HepG2 (cell line): ENCODE results near the gene SNX24. TPM values are rescaled to one million over a fixed set of nuclear protein-coding genes. Genes with fewer than 3 reads are reported as not detected.

Experiments
- ATAC-seq: fragments of 200-7000 bp; cut with Tn5 transposase; 3 replicates; pipeline ENCODE4 v1.9.1; 2020; ENCODE audit warnings: mild to moderate bottlenecking, moderate library complexity
- BruUV-seq: library from RNA; stranded (reverse); fragments of 400-500 nt; replicated peaks from 2 replicates; lab custom pipeline; 2021; lab: Mats Ljungman, UMichigan
- CTCF ChIA-PET: fragments of 300-600 bp; formaldehyde crosslinking; extraction: SDS; loops from one replicate; lab custom pipeline; 2021; ENCODE audit warnings: low total read pairs, inconsistent platforms, low intra/inter-chr PET ratio; lab: Yijun Ruan, JAX
- POLR2A ChIA-PET: fragments of 350-600 bp; sonication (Branson Sonifier 250); formaldehyde crosslinking; loops from one replicate; lab custom pipeline; 2020; ENCODE audit warnings: antibody characterized with exemption, inconsistent platforms; lab: Yijun Ruan, JAX
- DNase-seq: peaks from one replicate; pipeline ENCODE4 v3.0.0-alpha.2; 2015; ENCODE audit warnings: low spot score
- FAIRE-seq: peaks from 3 replicates; lab custom pipeline; 2011; peaks lifted over from hg19 to GRCh38; lab: Jason Lieb, UNC
- H2AFZ ChIP-seq: one replicate; pipeline ENCODE4 v1.6.1; 2011; ENCODE audit warnings: low read length, inconsistent platforms
- H3K27ac ChIP-seq: fragments of 300-600 bp; 3 replicates; pipeline ENCODE4 v1.8.0; 2011; ENCODE audit warnings: mixed run types, mild to moderate bottlenecking, mixed read lengths, low read length, inconsistent platforms; ENCODE audit not compliant: insufficient read depth; ENCODE audit errors: extremely low read length
- H3K27me3 ChIP-seq, 2 experiments: fragments of 200-600 bp in 1 of 2; 2 replicates in 1 of 2; 3 replicates in 1 of 2; pipeline versions ENCODE4 v1.6.0 to v1.8.0; 2011; ENCODE audit warnings: low read length in 2 of 2, mild to moderate bottlenecking in 2 of 2, moderate library complexity in 2 of 2, inconsistent platforms in 1 of 2; ENCODE audit not compliant: insufficient read depth in 2 of 2, control insufficient read depth in 1 of 2
- H3K36me3 ChIP-seq, 2 experiments: fragments of 200-600 bp in 1 of 2; replicated peaks in 1 of 2; 2 replicates in 1 of 2; 3 replicates in 1 of 2; pipeline versions ENCODE4 v1.5.1 to v1.8.0; 2011; ENCODE audit warnings: low read length in 2 of 2, inconsistent platforms in 1 of 2; ENCODE audit not compliant: insufficient read depth in 2 of 2, control insufficient read depth in 1 of 2
- H3K4me1 ChIP-seq: 2 replicates; pipeline ENCODE4 v1.5.1; 2012; ENCODE audit warnings: low read length, inconsistent platforms; ENCODE audit not compliant: insufficient read depth
- H3K4me2 ChIP-seq: 2 replicates; pipeline ENCODE4 v1.6.0; 2011; ENCODE audit warnings: low read depth, low read length, inconsistent platforms
- H3K4me3 ChIP-seq, 3 experiments: fragments of 200-600 bp in 1 of 3; sonication (generic), shearing (Covaris generic) in 1 of 3; replicated peaks in 1 of 3; 2 replicates each; pipeline ENCODE4 v1.5.1; 2011 to 2016; ENCODE audit warnings: low read length in 3 of 3, inconsistent platforms in 2 of 3, low read depth in 2 of 3, mild to moderate bottlenecking in 2 of 3, control low read depth in 1 of 3, mixed read lengths in 1 of 3; ENCODE audit not compliant: insufficient read depth in 1 of 3
- H3K79me2 ChIP-seq: one replicate; pipeline ENCODE4 v1.6.1; 2011; ENCODE audit warnings: low read length, inconsistent platforms; ENCODE audit not compliant: insufficient read depth
- H3K9ac ChIP-seq: 2 replicates; pipeline ENCODE4 v1.6.0; 2011; ENCODE audit warnings: mild to moderate bottlenecking, low read depth, low read length, inconsistent platforms; ENCODE audit not compliant: insufficient read depth
- H3K9me3 ChIP-seq: 2 replicates; pipeline ENCODE4 v1.5.1; 2012; ENCODE audit warnings: mild to moderate bottlenecking, low read length
- H4K20me1 ChIP-seq: 2 replicates; pipeline ENCODE4 v1.6.0; 2011; ENCODE audit warnings: inconsistent platforms, mild to moderate bottlenecking, low read length, moderate library complexity; ENCODE audit not compliant: insufficient read depth
- ATRX ChIP-seq: sonication (generic); formaldehyde crosslinking; IDR thresholded peaks from 2 replicates; pipeline ENCODE4 v1.4.0; 2020; ENCODE audit warnings: missing genetic modification reagents, borderline replicate concordance
- E2F2 ChIP-seq: sonication (generic); formaldehyde crosslinking; IDR thresholded peaks from 2 replicates; pipeline ENCODE4 v1.4.0; 2020; ENCODE audit warnings: missing genetic modification reagents, borderline replicate concordance
- FOXM1 ChIP-seq: sonication (generic); formaldehyde crosslinking; IDR thresholded peaks from 2 replicates; pipeline ENCODE4 v1.5.0; 2020; ENCODE audit warnings: missing genetic modification reagents
- GATAD2A ChIP-seq: IDR thresholded peaks from 2 replicates; pipeline ENCODE4 v1.6.1; 2016
- HMG20B ChIP-seq: conservative IDR thresholded peaks from 2 replicates; pipeline ENCODE4 v1.6.1; 2016; ENCODE audit warnings: missing genetic modification reagents, missing compliant biosample characterization
- KMT2A ChIP-seq: sonication (generic); formaldehyde crosslinking; IDR thresholded peaks from 2 replicates; pipeline ENCODE4 v1.4.0; 2020; ENCODE audit warnings: missing genetic modification reagents
- MIER3 ChIP-seq: IDR thresholded peaks from 2 replicates; pipeline ENCODE4 v1.6.1; 2016; ENCODE audit warnings: missing compliant biosample characterization, borderline replicate concordance
- NCOA1 ChIP-seq: sonication (generic); formaldehyde crosslinking; IDR thresholded peaks from 2 replicates; pipeline ENCODE4 v1.9.0; 2021; ENCODE audit warnings: missing genetic modification reagents
- POLR2AphosphoS2 ChIP-seq: IDR thresholded peaks from 2 replicates; pipeline ENCODE4 v1.6.1; 2011; ENCODE audit warnings: low read depth, low read length, improper control_type of control experiment
- TRIM24 ChIP-seq: sonication (generic); formaldehyde crosslinking; IDR thresholded peaks from 2 replicates; pipeline ENCODE4 v1.8.0; 2022; ENCODE audit warnings: mild to moderate bottlenecking, missing genetic modification reagents
- ZFP1 ChIP-seq: IDR thresholded peaks from 2 replicates; pipeline ENCODE4 v1.6.1; 2016
- ZHX2 ChIP-seq, 2 experiments: sonication (generic) in 1 of 2; formaldehyde crosslinking in 1 of 2; IDR thresholded peaks; 2 replicates each; pipeline versions ENCODE4 v1.6.1 to v1.9.0; 2014 to 2022; ENCODE audit warnings: antibody characterized with exemption in 1 of 2, borderline replicate concordance in 1 of 2, inconsistent platforms in 1 of 2, low read depth in 1 of 2, missing genetic modification reagents in 1 of 2
- ZNF276 ChIP-seq: sonication (generic); formaldehyde crosslinking; IDR thresholded peaks from 2 replicates; pipeline ENCODE4 v1.4.0; 2020; ENCODE audit warnings: mild to moderate bottlenecking, low read depth, missing genetic modification reagents
- ZNF331 ChIP-seq: sonication (generic); formaldehyde crosslinking; IDR thresholded peaks from 2 replicates; pipeline ENCODE4 v1.4.0; 2020; ENCODE audit warnings: missing genetic modification reagents
- ZNF580 ChIP-seq: IDR thresholded peaks from 2 replicates; pipeline ENCODE4 v1.6.1; 2016; ENCODE audit warnings: low read depth, borderline replicate concordance
- in situ Hi-C: cut with HindIII; loops from 2 replicates; pipeline ENCODE4 v1.10.0; 2017; ENCODE audit warnings: low pct_unique_long_range_greater_than_20kb; ENCODE audit not compliant: extremely low pct_ligation_motif_present
- intact Hi-C: fragments of 100-400 bp; cut with micrococcal nuclease; formaldehyde crosslinking; loops from one replicate; pipeline ENCODE4 v1.10.0; 2022; ENCODE audit not compliant: unreplicated experiment
- polyA plus RNA-seq, 8 experiments: library from polyadenylated mRNA; depleted of rRNA in 3 of 8; stranded (reverse) in 7 of 8; unstranded in 1 of 8; fragments of >200 nt; fragmentation: Illumina TruSeq in 4 of 8; extraction: Trizol in 4 of 8; gene quantifications; 2 replicates each; pipeline versions ENCODE4 v1.2.1 to v1.2.3, GENCODE V29; 2011 to 2016; ENCODE audit warnings: low read depth in 4 of 8, missing spikeins in 1 of 8, mixed read lengths in 1 of 8; ENCODE audit not compliant: insufficient read depth in 1 of 8
- total RNA-seq, 5 experiments: library from RNA; depleted of rRNA; stranded (reverse); fragments of >200 nt; fragmentation: Illumina TruSeq; extraction: Trizol; gene quantifications; 2 replicates each; pipeline ENCODE4 v1.2.3, GENCODE V29; 2016; ENCODE audit warnings: low read depth in 1 of 5
- TF ChIP-seq, protein P1 (sequence below): sonication (generic); formaldehyde crosslinking; IDR thresholded peaks from 2 replicates; pipeline ENCODE4 v1.5.1; 2020; ENCODE audit warnings: missing genetic modification reagents, mild to moderate bottlenecking, borderline replicate concordance

SNX24 gene
- total and polyA plus RNA-seq, 2 of the 13 experiments (the other 11 are each of a cell fraction or from before 2014, with no cell fraction given): 7.2 to 23.7 TPM

DNA sequence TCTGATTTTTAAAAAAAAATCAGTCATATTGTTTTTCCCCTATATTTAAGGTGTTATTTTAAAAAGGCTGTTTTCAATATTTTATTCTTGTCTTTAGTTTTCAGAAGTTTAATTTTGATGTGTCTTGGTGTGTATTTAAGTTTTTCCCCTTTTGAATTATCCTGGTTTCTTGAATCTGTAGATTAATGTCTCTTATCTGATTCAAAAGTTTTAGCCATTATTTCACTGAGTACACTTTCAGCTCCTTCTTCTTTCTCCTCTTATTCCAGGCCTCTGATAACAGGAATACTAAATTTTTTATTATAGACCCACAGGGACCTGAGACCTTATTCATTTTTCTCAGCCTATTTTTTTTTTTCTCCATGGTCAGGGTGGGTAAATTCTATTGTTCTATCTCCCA, 109.3 kb downstream of the SNX24 start:
- no peaks in the 10 kb centered on the region for H3K79me2 ChIP-seq
- H2AFZ ChIP-seq: no peak overlapping the region
- no peak overlapping the region for H3K4me2 ChIP-seq
- no peak overlapping the region for H3K27ac ChIP-seq
- no peak for FAIRE-seq
- no peaks in the 10 kb centered on the region for H3K4me1 ChIP-seq
- H3K9ac ChIP-seq: no peak overlapping the region
- H3K9me3 ChIP-seq: peaks cover 15% of the 10 kb centered on the region
- H3K36me3 ChIP-seq: no peaks in the 10 kb centered on the region
- DNase-seq: no peak
- ATAC-seq: no peak
- in situ Hi-C loops: no loop called here
- POLR2A ChIA-PET: no interaction called here
- BruUV-seq: no TSS peak
- CTCF ChIA-PET: no interaction called here
- intact Hi-C loops: no loop called here
- H3K27me3 ChIP-seq: no peaks in the 10 kb centered on the region
- H3K4me3 ChIP-seq: no peak overlapping the region
- no peaks in the 10 kb centered on the region for H4K20me1 ChIP-seq
- TF ChIP-seq ZNF276 (CRISPR knock-in tag): no peak
- no peak for TF ChIP-seq ZNF331 (CRISPR knock-in tag)
- TF ChIP-seq NCOA1 (CRISPR knock-in tag): no peak
- no peak for TF ChIP-seq KMT2A (CRISPR knock-in tag)
- TF ChIP-seq ATRX (CRISPR knock-in tag): no peak
- TF ChIP-seq, protein P1, sequence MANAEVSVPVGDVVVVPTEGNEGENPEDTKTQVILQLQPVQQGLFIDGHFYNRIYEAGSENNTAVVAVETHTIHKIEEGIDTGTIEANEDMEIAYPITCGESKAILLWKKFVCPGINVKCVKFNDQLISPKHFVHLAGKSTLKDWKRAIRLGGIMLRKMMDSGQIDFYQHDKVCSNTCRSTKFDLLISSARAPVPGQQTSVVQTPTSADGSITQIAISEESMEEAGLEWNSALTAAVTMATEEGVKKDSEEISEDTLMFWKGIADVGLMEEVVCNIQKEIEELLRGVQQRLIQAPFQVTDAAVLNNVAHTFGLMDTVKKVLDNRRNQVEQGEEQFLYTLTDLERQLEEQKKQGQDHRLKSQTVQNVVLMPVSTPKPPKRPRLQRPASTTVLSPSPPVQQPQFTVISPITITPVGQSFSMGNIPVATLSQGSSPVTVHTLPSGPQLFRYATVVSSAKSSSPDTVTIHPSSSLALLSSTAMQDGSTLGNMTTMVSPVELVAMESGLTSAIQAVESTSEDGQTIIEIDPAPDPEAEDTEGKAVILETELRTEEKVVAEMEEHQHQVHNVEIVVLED (CRISPR knock-in tag): no peak
- no peak for TF ChIP-seq FOXM1 (CRISPR knock-in tag)
- no peak for TF ChIP-seq TRIM24 (CRISPR knock-in tag)
- TF ChIP-seq ZNF580 (CRISPR knock-in tag): no peak
- TF ChIP-seq MIER3 (CRISPR knock-in tag): no peak
- TF ChIP-seq E2F2 (CRISPR knock-in tag): no peak
- TF ChIP-seq ZFP1: no peak
- no peak for TF ChIP-seq ZHX2 (IDR thresholded peaks at IDR 0.05; ENCODE audit: low read depth)
- no peak for TF ChIP-seq ZHX2 (CRISPR knock-in tag; IDR thresholded peaks at IDR 0.05; ENCODE audit: borderline replicate concordance)
- no peak for TF ChIP-seq GATAD2A (CRISPR knock-in tag)
- no peak for TF ChIP-seq POLR2AphosphoS2
- TF ChIP-seq HMG20B (CRISPR knock-in tag): no peak
